NCI-H2196 treated with DMSO at 0.1 percent for 48 hours (cell line): Measurements from ENCODE around the gene BMP5.

Experiments used
- DNase-seq: peaks from one replicate; lab custom pipeline; 2025; ENCODE audit not compliant: unreplicated experiment; lab: John Stamatoyannopoulos, UW

BMP5 gene

DNA sequence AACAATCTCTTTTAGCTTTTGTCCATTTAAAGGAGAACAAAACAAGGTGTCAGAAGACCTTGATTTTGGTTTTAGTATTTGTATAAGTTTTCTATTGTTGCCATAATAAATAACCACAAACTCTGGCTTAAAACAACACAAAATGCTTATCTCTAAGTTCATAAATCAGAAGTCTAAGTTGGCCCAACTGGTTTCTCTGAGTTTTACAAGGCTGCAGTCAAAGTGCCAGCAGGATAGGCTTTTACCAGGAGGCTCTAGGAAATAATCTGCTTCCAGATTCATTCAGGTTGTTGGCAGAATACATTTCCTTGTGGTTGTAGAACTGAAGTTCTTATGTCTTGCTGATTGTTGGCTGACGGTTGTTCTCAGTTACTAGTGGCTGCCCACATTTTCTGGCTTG lies 149.2 kb downstream of the BMP5 start:
- no peak for DNase-seq

DNA sequence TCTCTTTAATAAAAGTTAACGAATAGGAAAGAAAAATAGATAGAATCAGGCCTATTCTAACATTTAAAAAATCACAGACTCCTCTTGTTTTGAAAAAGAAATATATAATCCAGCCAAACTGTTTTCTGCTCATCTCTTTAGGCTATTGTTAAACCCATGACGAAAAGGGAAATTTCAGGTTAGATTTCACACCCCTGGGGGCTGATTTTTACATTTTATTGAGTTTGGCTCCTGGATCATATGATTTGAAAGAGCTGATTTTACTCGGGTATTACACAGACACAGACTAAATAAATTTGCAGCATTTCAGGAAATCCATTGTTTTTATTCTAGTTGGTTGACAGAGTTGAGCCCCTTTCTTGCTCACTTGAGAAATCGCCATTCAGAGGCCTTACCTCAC lies 160.6 kb downstream of the BMP5 start:
- no peak for DNase-seq

DNA sequence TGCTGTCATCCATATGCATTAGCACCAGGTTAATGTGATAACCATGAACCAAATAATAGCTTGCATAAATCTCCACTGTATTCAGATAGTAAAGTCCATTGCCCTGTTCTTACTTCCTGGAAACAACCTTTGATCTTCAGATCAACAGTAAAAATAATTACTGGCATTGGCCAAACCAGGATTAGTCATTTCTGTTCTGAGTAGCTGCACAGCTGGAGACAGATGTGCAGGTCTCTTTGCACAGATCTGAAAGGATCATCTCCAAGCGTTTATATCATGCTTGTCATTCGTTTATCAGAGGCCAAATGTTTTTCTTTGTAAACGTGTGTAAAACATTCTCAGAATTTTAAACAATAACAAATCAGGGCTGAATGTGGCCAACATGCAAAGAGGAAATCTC lies 162.0 kb downstream of the BMP5 start:
- DNase-seq: no peak

DNA sequence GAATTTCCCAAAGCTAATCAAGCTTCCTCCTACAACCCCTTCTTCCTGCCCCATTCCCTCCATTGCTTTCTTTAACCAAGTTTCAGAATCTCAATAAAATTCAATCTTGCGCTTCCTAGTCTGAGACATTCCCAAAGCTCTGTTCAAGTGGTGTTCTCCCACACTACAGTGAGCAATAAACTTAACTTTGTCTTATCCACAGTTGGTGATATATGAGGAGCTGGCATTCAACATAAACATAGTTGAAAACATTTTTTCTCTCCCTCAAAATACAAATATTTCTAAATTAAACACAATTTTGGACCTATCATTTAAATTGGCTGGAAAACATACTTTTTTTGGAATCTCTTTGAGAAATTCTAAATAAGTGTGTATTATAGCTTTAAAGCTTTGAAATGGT lies 166.7 kb downstream of the BMP5 start:
- no peak for DNase-seq

DNA sequence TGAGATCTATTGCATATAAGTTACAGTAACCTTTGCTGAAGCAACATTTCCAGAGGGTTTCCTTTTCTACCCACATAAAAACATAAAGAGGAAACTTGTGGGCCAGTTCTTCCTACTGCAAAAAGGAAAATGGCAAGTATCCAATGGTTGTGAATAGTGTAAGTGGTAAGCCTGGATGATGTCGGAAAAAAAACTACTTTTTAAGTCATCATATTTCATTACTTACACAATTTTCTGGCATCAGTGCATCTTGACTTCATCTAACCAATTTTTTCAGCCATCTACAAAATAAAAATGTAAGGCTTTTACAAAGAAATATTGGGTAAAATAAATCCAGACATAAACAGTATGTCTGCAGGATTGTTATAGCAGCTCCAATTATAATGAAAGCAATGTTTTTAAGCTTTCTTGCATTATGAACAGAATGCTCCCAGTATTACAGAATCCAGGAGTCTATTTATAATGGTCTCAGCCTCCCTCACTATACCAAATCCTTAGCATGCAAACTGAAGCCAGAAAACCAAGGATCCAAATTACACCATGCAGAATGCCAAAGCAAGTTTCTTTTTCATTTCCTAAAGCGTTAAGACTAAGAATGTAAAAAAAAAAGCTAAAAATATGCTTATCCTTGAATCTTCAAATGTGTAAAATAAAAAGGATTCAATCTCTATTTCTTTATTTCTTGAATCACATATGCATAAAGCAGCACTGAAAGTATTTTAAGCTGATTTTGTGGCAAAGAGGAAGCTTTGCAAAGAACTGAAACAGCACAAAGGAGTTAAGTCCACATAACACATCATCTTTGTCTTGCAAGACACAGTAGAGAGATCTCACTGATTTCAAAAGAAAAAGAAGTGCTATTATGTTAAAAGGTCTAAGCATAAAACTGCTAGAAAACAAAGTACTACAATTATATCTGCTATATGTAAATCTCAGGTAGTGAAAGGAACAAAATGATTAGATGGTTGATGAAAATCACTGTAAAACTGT lies 169.6 kb downstream of the BMP5 start:
- DNase-seq: no peak

DNA sequence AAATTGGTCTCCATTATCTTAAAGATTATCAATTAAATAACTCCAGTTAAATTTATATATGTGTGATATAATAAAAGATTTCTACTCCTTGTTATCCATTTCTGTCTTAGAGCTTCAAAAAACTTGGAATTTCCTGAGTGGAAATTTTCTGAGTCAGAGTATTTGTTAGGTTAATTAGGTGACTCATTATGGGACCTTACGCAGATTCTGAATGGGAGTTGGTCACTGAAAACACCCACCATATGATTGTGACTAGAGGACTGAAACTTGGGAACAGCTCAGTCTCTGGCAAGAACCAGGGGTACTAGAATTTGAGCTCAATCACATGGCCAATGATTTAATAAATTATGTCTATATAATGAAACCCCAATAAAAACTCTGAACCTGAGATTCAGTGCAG lies 171.0 kb downstream of the BMP5 start:
- no peak for DNase-seq
